SH-SY5Y (cell line): ENCODE measurements around the gene WNT3A.

Experiments
- GATA2 ChIP-seq: IDR thresholded peaks from 2 replicates; pipeline ENCODE4 v1.6.1; 2011; ENCODE audit warnings: mild to moderate bottlenecking, low read depth, low read length
- GATA3 ChIP-seq: IDR thresholded peaks from 2 replicates; pipeline ENCODE4 v1.6.1; 2011; ENCODE audit warnings: low read depth, mild to moderate bottlenecking, low read length, moderate library complexity

- TF ChIP-seq GATA2, result no peak
- TF ChIP-seq GATA3, result no peak
These were observed 29.0 kb downstream of the WNT3A start for GRCh38 chr1:228035844-228036243.
